ENCODE data around the gene SPPL3. TPM values are rescaled to one million over a fixed set of nuclear protein-coding genes. Genes with fewer than 3 reads are reported as not detected.

SPPL3 gene
- total and polyA plus RNA-seq, 8 donors = 7.0 to 25.7 (median 13.8) TPM

DNA sequence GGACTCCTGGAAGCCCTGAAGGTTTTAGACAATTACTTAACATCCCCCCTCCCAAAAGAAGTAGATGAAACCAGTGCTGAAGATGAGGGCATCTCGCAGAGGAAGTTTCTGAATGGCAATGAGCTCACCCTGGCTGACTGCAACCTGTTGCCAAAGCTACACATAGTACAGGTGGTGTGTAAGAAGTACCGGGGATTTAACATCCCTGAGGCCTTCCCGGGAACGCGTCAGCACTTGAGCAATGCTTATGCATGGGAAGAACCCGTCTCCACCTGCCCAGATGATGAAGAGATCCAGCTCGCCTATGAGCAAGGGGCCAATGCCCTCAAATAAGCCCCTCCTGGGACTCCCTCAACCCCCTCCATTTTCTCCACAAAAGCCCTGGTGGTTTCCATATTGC, 10.6 kb upstream of the SPPL3 start:
- ATAC-seq (no peak), FAIRE-seq (no peak), DNase-seq (no peak)
- TF ChIP-seq, protein P1, sequence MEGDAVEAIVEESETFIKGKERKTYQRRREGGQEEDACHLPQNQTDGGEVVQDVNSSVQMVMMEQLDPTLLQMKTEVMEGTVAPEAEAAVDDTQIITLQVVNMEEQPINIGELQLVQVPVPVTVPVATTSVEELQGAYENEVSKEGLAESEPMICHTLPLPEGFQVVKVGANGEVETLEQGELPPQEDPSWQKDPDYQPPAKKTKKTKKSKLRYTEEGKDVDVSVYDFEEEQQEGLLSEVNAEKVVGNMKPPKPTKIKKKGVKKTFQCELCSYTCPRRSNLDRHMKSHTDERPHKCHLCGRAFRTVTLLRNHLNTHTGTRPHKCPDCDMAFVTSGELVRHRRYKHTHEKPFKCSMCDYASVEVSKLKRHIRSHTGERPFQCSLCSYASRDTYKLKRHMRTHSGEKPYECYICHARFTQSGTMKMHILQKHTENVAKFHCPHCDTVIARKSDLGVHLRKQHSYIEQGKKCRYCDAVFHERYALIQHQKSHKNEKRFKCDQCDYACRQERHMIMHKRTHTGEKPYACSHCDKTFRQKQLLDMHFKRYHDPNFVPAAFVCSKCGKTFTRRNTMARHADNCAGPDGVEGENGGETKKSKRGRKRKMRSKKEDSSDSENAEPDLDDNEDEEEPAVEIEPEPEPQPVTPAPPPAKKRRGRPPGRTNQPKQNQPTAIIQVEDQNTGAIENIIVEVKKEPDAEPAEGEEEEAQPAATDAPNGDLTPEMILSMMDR (IDR thresholded peaks at IDR 0.05) = no peak
- intact Hi-C loops (cut with DNase I) = no loop called here
- Histone ChIP-seq H3K27ac (no peak overlapping the region), H3K36me3 (no peaks in the 10 kb centered on the region), H3K9me3 (no peaks in the 10 kb centered on the region), H3K4me3 (no peak overlapping the region), H3K27me3 (no peaks in the 10 kb centered on the region), H3K4me1 (no peaks in the 10 kb centered on the region)
- 85 to 95% methylated on average over 7 of the region's 7 CpGs for WGBS, 2 donors

DNA sequence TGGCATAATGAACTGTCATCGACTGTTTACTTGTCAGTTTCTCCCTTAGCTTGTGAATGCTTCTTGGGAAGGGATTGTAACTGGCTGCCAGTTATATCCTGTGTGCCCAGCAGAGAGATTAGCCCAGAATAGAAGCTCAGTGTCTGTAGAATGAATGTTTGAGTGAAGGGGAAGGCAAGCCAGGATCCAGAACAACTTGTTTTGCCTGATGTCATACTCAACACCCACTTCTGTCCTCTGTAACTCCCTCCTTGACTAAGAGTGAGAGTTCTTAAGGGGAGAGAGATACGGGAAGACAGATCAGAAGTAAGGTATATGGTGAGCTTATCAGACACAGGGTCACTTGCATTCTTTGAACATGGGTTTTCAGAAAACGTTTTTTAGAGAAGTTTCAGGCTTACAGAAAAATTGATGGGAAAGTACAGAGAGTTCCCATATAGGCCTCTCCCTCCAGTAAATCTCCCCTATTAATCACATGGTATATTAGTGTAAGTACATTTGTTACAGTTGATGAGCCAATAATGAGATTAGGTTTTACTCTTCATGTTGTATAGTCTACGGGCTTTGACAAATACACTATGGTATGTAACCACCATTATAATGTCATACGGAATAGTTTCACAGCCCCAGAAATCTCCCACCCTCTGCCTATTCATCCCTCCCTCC, 5.6 kb upstream of the SPPL3 start:
- H3K27ac ChIP-seq = no peak overlapping the region
- H3K4me1 ChIP-seq = no peaks in the 10 kb centered on the region
- H3K27me3 ChIP-seq = no peaks in the 10 kb centered on the region
- FAIRE-seq (no peak), ATAC-seq (no peak), DNase-seq (no peak)
- intact Hi-C loops (cut with DNase I) = no loop called here
- H3K9me3 ChIP-seq = no peaks in the 10 kb centered on the region
- H3K36me3 ChIP-seq = no peaks in the 10 kb centered on the region
- WGBS, 2 donors = 60 to 65% methylated on average over 5 of the region's 5 CpGs
- TF ChIP-seq, protein P1 (IDR thresholded peaks at IDR 0.05) = no peak
- H3K4me3 ChIP-seq = no peak overlapping the region

DNA sequence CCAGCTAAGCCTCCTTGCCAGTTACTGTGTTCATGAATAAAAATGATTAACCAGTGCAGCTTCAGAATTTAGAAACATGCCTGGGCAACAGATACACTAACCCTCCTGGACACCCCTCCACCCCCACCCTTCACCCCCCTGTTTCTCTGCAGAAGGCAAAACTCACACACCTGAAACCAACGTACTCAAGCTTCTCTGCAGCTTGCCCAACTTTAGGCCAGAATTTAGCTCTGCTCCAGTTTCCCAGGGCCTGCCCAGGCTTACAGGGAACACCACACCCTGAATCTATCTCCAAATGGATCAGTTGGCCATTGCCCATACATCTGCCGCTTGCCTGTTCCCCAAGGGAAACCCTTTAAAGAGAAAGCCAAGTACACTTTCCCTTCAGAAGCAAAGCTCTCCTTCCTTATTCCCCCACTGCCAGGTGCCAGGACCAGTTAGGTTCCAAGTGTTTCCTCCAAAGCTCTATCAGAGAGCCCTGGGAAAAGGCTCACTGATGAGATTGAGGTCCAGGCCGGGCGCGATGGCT, 1.8 kb upstream of the SPPL3 start:
- TF ChIP-seq, protein P1 (IDR thresholded peaks at IDR 0.05) = no peak
- Histone ChIP-seq H3K4me1 (peaks cover 0 to 12% (median 7%) of the 10 kb centered on the region in 3 donors), H3K27ac (no peak overlapping the region), H3K4me3 (no peak overlapping the region), H3K9me3 (no peaks in the 10 kb centered on the region), H3K36me3 (no peaks in the 10 kb centered on the region), H3K27me3 (no peaks in the 10 kb centered on the region)
- 81 to 86% methylated on average over 5 of the region's 5 CpGs for WGBS, 2 donors
- ATAC-seq (no peak), FAIRE-seq (no peak), DNase-seq (no peak)
- intact Hi-C loops (cut with DNase I) = no loop called here

DNA sequence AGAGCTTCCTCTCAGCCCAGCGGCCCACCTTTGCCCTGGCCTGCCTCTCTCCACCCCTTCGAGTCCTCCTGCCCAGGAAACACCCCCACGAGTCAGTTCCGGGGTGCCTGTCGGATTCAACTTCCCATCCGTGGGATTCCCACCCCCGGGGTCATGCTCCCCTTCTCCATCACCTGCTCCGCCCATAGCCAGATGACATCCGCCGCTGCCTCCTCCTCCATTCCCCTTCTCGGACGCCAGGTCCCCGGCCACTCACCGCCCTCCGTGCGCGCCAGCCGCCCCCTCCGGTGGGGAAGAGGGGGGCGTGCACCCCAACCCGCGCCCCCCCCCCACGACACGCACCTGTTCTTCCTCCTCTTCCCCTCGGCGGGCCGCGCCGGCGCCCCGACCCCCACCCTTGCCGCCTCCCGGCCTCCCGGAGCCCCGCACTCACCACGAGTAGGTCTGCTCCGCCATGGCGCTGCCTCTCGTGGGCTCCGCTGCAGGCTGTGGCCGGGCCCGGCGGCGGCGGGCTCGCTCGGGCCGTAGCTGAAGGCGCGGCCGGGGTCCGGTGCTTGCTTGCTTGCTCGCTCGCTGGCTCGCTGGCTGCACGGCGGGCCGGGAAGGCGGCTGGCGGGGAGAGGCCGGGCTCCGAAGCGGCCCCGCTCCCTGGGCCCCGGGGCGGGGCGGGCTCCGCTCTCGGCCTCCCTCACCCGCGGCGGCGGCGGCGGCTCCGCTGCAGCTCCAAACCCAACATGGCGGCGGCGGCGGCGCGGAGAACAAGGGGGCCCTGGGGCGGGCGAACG, 554 bp downstream of the SPPL3 start:
- ATAC-seq (peak; percentile 53 to 66 (median 60)), FAIRE-seq (no peak), DNase-seq (peak; percentile 59 to 85 (median 68))
- peak overlapping the region; percentile 40 to 82 (median 80) for H3K27ac ChIP-seq
- H3K36me3 ChIP-seq = no peaks in the 10 kb centered on the region
- H3K4me3 ChIP-seq = peak overlapping the region; percentile 83 to 97 (median 95)
- intact Hi-C loops (cut with DNase I) = no loop called here
- peaks cover 0 to 12% (median 7%) of the 10 kb centered on the region in 3 donors for H3K4me1 ChIP-seq
- no peaks in the 10 kb centered on the region for H3K9me3 ChIP-seq
- WGBS, 2 donors = 0% methylated on average over 31 to 83 of the region's 85 CpGs
- TF ChIP-seq, protein P1 (IDR thresholded peaks at IDR 0.05) = no peak
- no peaks in the 10 kb centered on the region for H3K27me3 ChIP-seq

All from pancreas (tissue), 10 donors.